ENCODE measurements around the gene GAS2.

GAS2 gene

GRCh38 chr11:22830082-22830414 lies 163.6 kb downstream of the GAS2 start:
- Histone ChIP-seq H3K4me3 (ENCODE audit: low read length) (peak overlapping the region; percentile 54), H3K9me2 (replicated peaks; ENCODE audit: insufficient read depth, low read length) (no peaks in the 10 kb centered on the region), H3K79me2 (ENCODE audit: low read length) (peaks cover 45% of the 10 kb centered on the region), H3K4me2 (ENCODE audit: low read depth, low read length) (peak overlapping the region; percentile 77), H3K9me3 (replicated peaks; ENCODE audit: insufficient read depth, low read length) (no peaks in the 10 kb centered on the region), H4K20me1 (ENCODE audit: insufficient read depth, low read length) (no peaks in the 10 kb centered on the region), H3K27me3 (replicated peaks; ENCODE audit: insufficient read depth, low read length) (no peaks in the 10 kb centered on the region), H3K36me3 (replicated peaks; ENCODE audit: insufficient read depth, low read length) (peaks cover 9% of the 10 kb centered on the region), H3K9ac (ENCODE audit: low read length) (0 out of 2 replicates have a peak overlapping the region, but pooled peaks have one; percentile 15), H2AFZ (ENCODE audit: low read length) (no peak overlapping the region), H3F3A (ENCODE audit: insufficient read depth, low read length) (0 out of 2 replicates have a peak, but pooled peaks cover 4% of the 10 kb centered on the region), H3K27ac (ENCODE audit: low read length) (peak overlapping the region; percentile 29; the same call in 1 of the 2 replicates), H3K4me1 (ENCODE audit: low read length) (peaks cover 10% of the 10 kb centered on the region; the same call in 1 of the 2 replicates)
- TF ChIP-seq EZH2phosphoT487 (IDR thresholded peaks at IDR 0.05; ENCODE audit: low read length): no peak
- no peak for TF ChIP-seq CTCF (IDR thresholded peaks at IDR 0.05; ENCODE audit: low read length)
- no peak for TF ChIP-seq EZH2 (optimal IDR thresholded peaks at IDR 0.05; ENCODE audit: low read depth, low read length)
- no peak for DNase-seq

GRCh38 chr11:22832315-22833015 lies 166.1 kb downstream of the GAS2 start:
- TF ChIP-seq EZH2phosphoT487 (IDR thresholded peaks at IDR 0.05; ENCODE audit: low read length) (no peak), EZH2 (optimal IDR thresholded peaks at IDR 0.05; ENCODE audit: low read depth, low read length) (no peak), CTCF (IDR thresholded peaks at IDR 0.05; ENCODE audit: low read length) (no peak)
- DNase-seq: no peak
- Histone ChIP-seq H3K4me1 (ENCODE audit: low read length) (peaks cover 10% of the 10 kb centered on the region), H3K27me3 (replicated peaks; ENCODE audit: insufficient read depth, low read length) (no peaks in the 10 kb centered on the region), H3K79me2 (ENCODE audit: low read length) (peaks cover 21% of the 10 kb centered on the region), H3K4me2 (ENCODE audit: low read depth, low read length) (no peak overlapping the region), H2AFZ (ENCODE audit: low read length) (no peak overlapping the region), H4K20me1 (ENCODE audit: insufficient read depth, low read length) (no peaks in the 10 kb centered on the region), H3K36me3 (replicated peaks; ENCODE audit: insufficient read depth, low read length) (no peaks in the 10 kb centered on the region), H3K4me3 (ENCODE audit: low read length) (no peak overlapping the region), H3K27ac (ENCODE audit: low read length) (no peak overlapping the region), H3F3A (ENCODE audit: insufficient read depth, low read length) (0 out of 2 replicates have a peak, but pooled peaks cover 4% of the 10 kb centered on the region), H3K9me3 (replicated peaks; ENCODE audit: insufficient read depth, low read length) (no peaks in the 10 kb centered on the region), H3K9ac (ENCODE audit: low read length) (no peak overlapping the region), H3K9me2 (replicated peaks; ENCODE audit: insufficient read depth, low read length) (no peaks in the 10 kb centered on the region)

GRCh38 chr11:22846726-22847125 lies 180.3 kb downstream of the GAS2 start:
- no peaks in the 10 kb centered on the region for H3K9me2 ChIP-seq (replicated peaks; ENCODE audit: insufficient read depth, low read length)
- H3K4me2 ChIP-seq (ENCODE audit: low read depth, low read length): no peak overlapping the region
- H3K27me3 ChIP-seq (replicated peaks; ENCODE audit: insufficient read depth, low read length): no peaks in the 10 kb centered on the region
- H3K9me3 ChIP-seq (replicated peaks; ENCODE audit: insufficient read depth, low read length): no peaks in the 10 kb centered on the region
- H3K27ac ChIP-seq (ENCODE audit: low read length): no peak overlapping the region
- TF ChIP-seq EZH2 (optimal IDR thresholded peaks at IDR 0.05; ENCODE audit: low read depth, low read length) (no peak), CTCF (IDR thresholded peaks at IDR 0.05; ENCODE audit: low read length) (no peak)
- no peaks in the 10 kb centered on the region for H4K20me1 ChIP-seq (ENCODE audit: insufficient read depth, low read length)
- no peak overlapping the region for H2AFZ ChIP-seq (ENCODE audit: low read length)
- no peaks in the 10 kb centered on the region for H3F3A ChIP-seq (ENCODE audit: insufficient read depth, low read length)
- no peaks in the 10 kb centered on the region for H3K79me2 ChIP-seq (ENCODE audit: low read length)
- H3K9ac ChIP-seq (ENCODE audit: low read length): no peak overlapping the region
- no peaks in the 10 kb centered on the region for H3K4me1 ChIP-seq (ENCODE audit: low read length)
- no peak for DNase-seq
- H3K36me3 ChIP-seq (replicated peaks; ENCODE audit: insufficient read depth, low read length): no peaks in the 10 kb centered on the region
- no peak overlapping the region for H3K4me3 ChIP-seq (ENCODE audit: low read length)
